GM12878 (cell line): ENCODE measurements around the gene SNX33. TPM values are rescaled to one million over a fixed set of nuclear protein-coding genes. Genes with fewer than 3 reads are reported as not detected.
"Not testable (repeated sequence)": the region's sequence is repeated elsewhere in the genome, so short reads cannot be mapped to it uniquely, and the experiment has no call there.

Experiments
- ATAC-seq: fragments of 200-7000 bp; cut with Tn5 transposase; 3 replicates; pipeline ENCODE4 v1.9.1; 2020; ENCODE audit warnings: mild to moderate bottlenecking, moderate library complexity
- BruUV-seq: library from RNA; stranded (reverse); fragments of 400-500 nt; replicated peaks from 2 replicates; lab custom pipeline; 2021; lab: Mats Ljungman, UMichigan
- CTCF ChIA-PET: fragments of 300-600 bp; sonication (Branson Sonifier 250); formaldehyde crosslinking; extraction: SDS; loops from one replicate; lab custom pipeline; 2021; ENCODE audit warnings: inconsistent platforms; lab: Yijun Ruan, JAX
- POLR2A ChIA-PET: fragments of 350-600 bp; formaldehyde crosslinking; extraction: SDS; loops from one replicate; lab custom pipeline; 2021; ENCODE audit warnings: inconsistent platforms; lab: Charles Lee
- RAD21 ChIA-PET: fragments of 300-600 bp; sonication (Branson Sonifier 250); formaldehyde crosslinking; loops from one replicate; lab custom pipeline; 2023; ENCODE audit warnings: antibody characterized with exemption; ENCODE audit not compliant: unreplicated experiment; lab: Charles Lee
- SMC1A ChIA-PET: fragments of 300-600 bp; sonication (Branson Sonifier 250); formaldehyde crosslinking; loops from one replicate; lab custom pipeline; 2023; ENCODE audit not compliant: unreplicated experiment, uncharacterized antibody; lab: Charles Lee
- DNase-seq: peaks from one replicate; pipeline ENCODE4 v3.0.0-alpha.2; 2011; ENCODE audit warnings: low read depth, low spot score
- FAIRE-seq: peaks from 3 replicates; lab custom pipeline; 2011; peaks lifted over from hg19 to GRCh38; lab: Jason Lieb, UNC
- H2AFZ ChIP-seq: 2 replicates; pipeline ENCODE4 v1.6.0; 2011; ENCODE audit warnings: low read depth, low read length, control low read depth; ENCODE audit not compliant: control insufficient read depth
- H3K27ac ChIP-seq: 2 replicates; pipeline ENCODE4 v1.5.1; 2011; ENCODE audit warnings: control low read depth; ENCODE audit not compliant: control insufficient read depth, insufficient read depth
- H3K27me3 ChIP-seq, 2 experiments: replicated peaks in 1 of 2; 2 replicates each; pipeline versions ENCODE4 v1.6.0 to v1.6.1; 2011; ENCODE audit warnings: low read length in 1 of 2; ENCODE audit not compliant: control insufficient read depth in 2 of 2, insufficient read depth in 2 of 2
- H3K36me3 ChIP-seq, 2 experiments: 2 replicates each; pipeline ENCODE4 v1.5.1; 2011; ENCODE audit warnings: low read length in 1 of 2; ENCODE audit not compliant: control insufficient read depth in 2 of 2, insufficient read depth in 2 of 2
- H3K4me1 ChIP-seq: 2 replicates; pipeline ENCODE4 v1.6.1; 2011; ENCODE audit warnings: mild to moderate bottlenecking, low read length, moderate library complexity, mixed read lengths; ENCODE audit not compliant: control insufficient read depth, insufficient read depth
- H3K4me2 ChIP-seq: 2 replicates; pipeline ENCODE4 v1.6.0; 2011; ENCODE audit warnings: control low read depth; ENCODE audit not compliant: control insufficient read depth, insufficient read depth
- H3K4me3 ChIP-seq: fragments of 200-600 bp; sonication (generic); 2 replicates; pipeline ENCODE4 v1.5.1; 2016
- H3K79me2 ChIP-seq: 2 replicates; pipeline ENCODE4 v1.6.0; 2011; ENCODE audit warnings: low read length; ENCODE audit not compliant: control insufficient read depth, insufficient read depth
- H3K9ac ChIP-seq: 2 replicates; pipeline ENCODE4 v1.8.0; 2011; ENCODE audit warnings: low read length, control low read depth, mixed read lengths; ENCODE audit not compliant: control insufficient read depth, insufficient read depth
- H3K9me3 ChIP-seq: replicated peaks from 3 replicates; pipeline ENCODE4 v1.5.1; 2011; ENCODE audit warnings: mild to moderate bottlenecking, low read length; ENCODE audit not compliant: control insufficient read depth, insufficient read depth
- H4K20me1 ChIP-seq: 2 replicates; pipeline ENCODE4 v1.6.0; 2011; ENCODE audit not compliant: control insufficient read depth, insufficient read depth
- BHLHE40 ChIP-seq, 2 experiments: fragments of 450-650 bp in 1 of 2; IDR thresholded peaks; 2 replicates each; pipeline ENCODE4 v1.6.1; 2011 to 2017; ENCODE audit warnings: low read depth in 2 of 2, borderline replicate concordance in 1 of 2, improper control_type of control experiment in 1 of 2, low read length in 1 of 2, mild to moderate bottlenecking in 1 of 2
- EP300 ChIP-seq, 2 experiments: fragments of 150-350 bp in 1 of 2; IDR thresholded peaks; 2 replicates each; pipeline ENCODE4 v1.6.1; 2011 to 2012; ENCODE audit warnings: low read depth in 2 of 2, low read length in 2 of 2, borderline replicate concordance in 1 of 2, improper control_type of control experiment in 1 of 2, inconsistent platforms in 1 of 2; ENCODE audit not compliant: control insufficient read depth in 1 of 2
- IKZF1 ChIP-seq: fragments of 450-650 bp; conservative IDR thresholded peaks from 2 replicates; pipeline ENCODE4 v1.6.1; 2017; ENCODE audit warnings: antibody characterized with exemption, mild to moderate bottlenecking
- IKZF2 ChIP-seq, 2 experiments: fragments of 450-650 bp; IDR thresholded peaks; 2 replicates each; pipeline ENCODE4 v1.6.1; 2017; ENCODE audit warnings: mild to moderate bottlenecking in 2 of 2, moderate library complexity in 2 of 2
- MEF2B ChIP-seq: fragments of 450-650 bp; IDR thresholded peaks from 2 replicates; pipeline ENCODE4 v1.6.1; 2018; ENCODE audit warnings: mild to moderate bottlenecking, moderate library complexity; ENCODE audit not compliant: partially characterized antibody, poor library complexity, severe bottlenecking
- MTA2 ChIP-seq: fragments of 450-650 bp; IDR thresholded peaks from 2 replicates; pipeline ENCODE4 v1.6.1; 2016; ENCODE audit warnings: low read depth, mild to moderate bottlenecking, moderate library complexity
- NBN ChIP-seq: fragments of 450-650 bp; IDR thresholded peaks from 2 replicates; pipeline ENCODE4 v1.6.1; 2016
- SMARCA5 ChIP-seq: fragments of 450-650 bp; IDR thresholded peaks from 2 replicates; pipeline ENCODE4 v1.6.1; 2017; ENCODE audit warnings: mild to moderate bottlenecking
- WGBS: methylation state at CpG from one replicate; pipeline ENCODE4 v1.1.6; 2016; ENCODE audit warnings: low lambda C conversion rate; ENCODE audit not compliant: insufficient replicate concordance, insufficient coverage; ENCODE audit errors: missing lambda C conversion rate; 5-methylcytosine and 5-hydroxymethylcytosine counted together
- in situ Hi-C: fragments of 300-500 bp; cut with MboI; formaldehyde crosslinking; loops from 9 replicates; pipeline ENCODE4 v1.14.3; 2018; ENCODE audit warnings: mixed read lengths
- intact Hi-C: fragments of 100-400 bp; cut with micrococcal nuclease; formaldehyde crosslinking; loops from one replicate; pipeline ENCODE4 v1.14.2; 2022; ENCODE audit not compliant: unreplicated experiment
- polyA plus RNA-seq, 11 experiments: library from polyadenylated mRNA; depleted of rRNA in 4 of 11; unstranded in 6 of 11; stranded (reverse) in 5 of 11; fragments of >200 nt; fragmentation: Nextera tagmentation in 4 of 11; fragmentation: Illumina TruSeq in 1 of 11; extraction: Ambion mirVana in 4 of 11; extraction: Trizol in 1 of 11; gene quantifications; 1 replicate in 1 of 11; 2 replicates in 10 of 11; pipeline versions ENCODE4 v1.2.1 to v1.2.3, GENCODE V29; 2011 to 2016; ENCODE audit warnings: inconsistent platforms in 2 of 11, missing spikeins in 2 of 11, low read depth in 1 of 11
- total RNA-seq, 4 experiments: library from RNA; depleted of rRNA in 3 of 4; stranded (reverse); fragments of >200 nt in 3 of 4; fragmentation: Illumina TruSeq in 1 of 4; extraction: Trizol in 1 of 4; gene quantifications; 2 replicates each; pipeline versions ENCODE4 v1.2.1 to v1.2.3, GENCODE V29; 2013 to 2021
- TF ChIP-seq, protein P1 (sequence below): fragments of 450-650 bp; IDR thresholded peaks from 2 replicates; pipeline ENCODE4 v1.6.1; 2017; ENCODE audit warnings: low read depth, mild to moderate bottlenecking, moderate library complexity

SNX33 gene
- total and polyA plus RNA-seq, 10 of the 15 experiments (the other 5 are each of a cell fraction or from before 2014, with no cell fraction given): 0.13 to 1.9 (median 0.55) TPM

DNA sequence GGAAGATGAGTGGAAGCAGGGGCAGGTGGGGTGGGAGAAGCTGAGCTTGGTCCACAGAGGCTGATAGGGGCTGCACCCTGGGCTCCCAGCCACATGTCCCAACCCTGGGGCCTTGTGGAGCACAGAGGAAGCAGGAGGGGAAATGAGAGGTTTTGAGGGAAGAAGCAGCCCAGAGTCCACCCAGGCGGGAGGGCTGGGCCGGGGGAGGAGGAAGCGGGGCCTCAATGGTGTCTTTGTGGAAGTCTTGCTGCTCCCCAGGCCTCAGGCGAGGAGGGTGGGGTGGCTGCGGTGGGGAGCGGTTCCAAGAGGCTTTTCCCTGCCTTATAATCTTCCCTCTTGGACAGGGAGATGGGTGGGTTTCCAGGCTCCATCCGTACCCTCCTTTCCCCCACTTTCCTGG, 51.8 kb downstream of the SNX33 start:
- ChIA-PET POLR2A (interaction anchor here (0.8 kb wide), 1 partner anchor 357 kb away, joined by 3 read pairs; no protein-coding TSS in a partner anchor), RAD21 (interaction anchor here (0.6 kb wide), 1 partner anchor 67 kb away, joined by 4 read pairs; no protein-coding TSS in a partner anchor)
- H3K9ac ChIP-seq, intact Hi-C loops, H3K27me3 ChIP-seq, H3K4me2 ChIP-seq, SMC1A ChIA-PET, H3K4me3 ChIP-seq, CTCF ChIA-PET, DNase-seq, H3K27ac ChIP-seq, H3K9me3 ChIP-seq, H4K20me1 ChIP-seq, H2AFZ ChIP-seq, H3K79me2 ChIP-seq, H3K36me3 ChIP-seq, FAIRE-seq, in situ Hi-C loops, BruUV-seq, ATAC-seq: not testable (repeated sequence)
- peaks cover 34% of the 10 kb centered on the region for H3K4me1 ChIP-seq
- TF ChIP-seq SMARCA5: 0 out of 2 replicates have a peak, but pooled peaks have one; percentile 29
- 40% methylated on average over 5 of the region's 7 CpGs for WGBS

DNA sequence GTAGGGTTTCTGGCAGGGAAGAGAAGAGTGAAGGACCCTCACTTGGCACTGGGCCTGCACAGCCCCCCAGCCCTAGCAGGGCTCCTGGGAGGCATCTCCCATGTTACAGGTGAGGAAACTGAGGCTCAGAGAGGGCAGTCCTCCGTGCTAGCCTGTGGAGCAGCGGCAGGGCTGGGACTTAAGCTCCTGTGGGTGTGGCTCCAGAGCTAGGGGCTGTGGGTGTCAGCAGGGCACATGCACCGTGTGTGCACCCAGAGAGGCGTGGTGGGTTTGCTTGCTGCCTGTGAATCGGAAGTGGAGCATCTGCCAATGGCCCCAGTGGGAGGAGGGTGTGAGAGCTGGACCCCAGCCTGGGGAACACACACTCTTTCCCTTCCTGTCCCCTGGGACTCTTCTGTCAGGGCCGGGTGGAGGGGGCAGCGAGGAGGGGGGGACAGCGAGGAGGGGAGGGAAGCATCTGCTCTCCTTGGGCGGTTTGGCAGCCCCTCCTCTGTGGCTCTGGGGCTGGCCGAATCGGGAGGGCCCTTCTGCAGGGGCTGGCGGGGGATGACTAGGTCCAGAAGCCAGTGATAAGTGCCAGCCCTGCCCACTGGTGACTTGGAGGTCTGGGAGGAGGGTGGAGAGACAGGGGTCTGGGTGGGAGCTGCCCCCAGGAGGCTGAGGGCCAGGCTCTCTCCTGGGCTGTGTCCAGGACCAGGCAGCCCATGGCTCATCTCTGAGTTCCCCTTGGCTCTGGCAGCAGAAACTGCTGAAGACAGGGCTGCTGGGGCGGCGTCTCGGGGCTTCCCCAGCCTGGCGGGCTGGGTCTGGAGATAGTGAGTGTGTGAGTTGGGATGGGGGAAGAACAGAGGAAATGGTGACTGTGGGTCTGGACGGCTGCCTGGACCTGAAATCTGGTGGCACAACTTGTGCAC, 52.5 kb downstream of the SNX33 start:
- H3K27ac ChIP-seq, H2AFZ ChIP-seq, H3K36me3 ChIP-seq: not testable (repeated sequence)
- WGBS: 5% methylated on average over 10 of the region's 17 CpGs
- H3K4me2 ChIP-seq: 0 out of 2 replicates have a peak overlapping the region, but pooled peaks have one; percentile 2
- RAD21 ChIA-PET: interaction anchor here (0.6 to 1.4 kb wide), 3 partner anchors 24 to 246 kb away, joined by 3 to 4 read pairs (median 3); a partner anchor contains a TSS
- TF ChIP-seq BHLHE40 (IDR thresholded peaks at IDR 0.05; ENCODE audit: borderline replicate concordance in 1 of 2, low read depth in 2 of 2, low read length in 1 of 2): peak; percentile 17 to 82; a peak in 2 of 4 replicates
- peak in 1 of 2 experiments; percentile 30; a peak in 1 of 4 replicates for TF ChIP-seq EP300 (IDR thresholded peaks at IDR 0.05; ENCODE audit: borderline replicate concordance in 1 of 2, control insufficient read depth in 1 of 2, low read depth in 2 of 2, low read length in 2 of 2)
- TF ChIP-seq NBN: peak; percentile 67; the same call in 1 of the 2 replicates
- TF ChIP-seq IKZF1: 0 out of 2 replicates have a peak, but pooled peaks have one; percentile 32
- peak; percentile 41; the same call in 1 of the 2 replicates for TF ChIP-seq MTA2
- TF ChIP-seq MEF2B: peak; percentile 97
- TF ChIP-seq, protein P1, sequence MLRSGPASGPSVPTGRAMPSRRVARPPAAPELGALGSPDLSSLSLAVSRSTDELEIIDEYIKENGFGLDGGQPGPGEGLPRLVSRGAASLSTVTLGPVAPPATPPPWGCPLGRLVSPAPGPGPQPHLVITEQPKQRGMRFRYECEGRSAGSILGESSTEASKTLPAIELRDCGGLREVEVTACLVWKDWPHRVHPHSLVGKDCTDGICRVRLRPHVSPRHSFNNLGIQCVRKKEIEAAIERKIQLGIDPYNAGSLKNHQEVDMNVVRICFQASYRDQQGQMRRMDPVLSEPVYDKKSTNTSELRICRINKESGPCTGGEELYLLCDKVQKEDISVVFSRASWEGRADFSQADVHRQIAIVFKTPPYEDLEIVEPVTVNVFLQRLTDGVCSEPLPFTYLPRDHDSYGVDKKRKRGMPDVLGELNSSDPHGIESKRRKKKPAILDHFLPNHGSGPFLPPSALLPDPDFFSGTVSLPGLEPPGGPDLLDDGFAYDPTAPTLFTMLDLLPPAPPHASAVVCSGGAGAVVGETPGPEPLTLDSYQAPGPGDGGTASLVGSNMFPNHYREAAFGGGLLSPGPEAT: peak; percentile 32; the same call in 1 of the 2 replicates
- TF ChIP-seq IKZF2 (IDR thresholded peaks at IDR 0.05): peak; percentile 22 to 40; a peak in 2 of 4 replicates
- TF ChIP-seq, all 136 proteins: peak for 8; not testable (repeated sequence) for 128
- H3K4me1 ChIP-seq: peaks cover 27% of the 10 kb centered on the region
- H4K20me1 ChIP-seq, H3K27me3 ChIP-seq, intact Hi-C loops, in situ Hi-C loops, H3K9ac ChIP-seq, SMC1A ChIA-PET, BruUV-seq, H3K4me3 ChIP-seq, CTCF ChIA-PET, H3K79me2 ChIP-seq, H3K9me3 ChIP-seq: not testable (repeated sequence)
- peak; percentile 81 for ATAC-seq
- POLR2A ChIA-PET: interaction anchor here (0.8 kb wide), 1 partner anchor 357 kb away, joined by 3 read pairs; no protein-coding TSS in a partner anchor
- peak; percentile 96 for FAIRE-seq
- peak; percentile 55 for DNase-seq
